HepG2 (cell line): ENCODE measurements around the gene NCKAP1. TPM values are rescaled to one million over a fixed set of nuclear protein-coding genes. Genes with fewer than 3 reads are reported as not detected.

Experiments
- ATAC-seq: fragments of 200-7000 bp; cut with Tn5 transposase; 3 replicates; pipeline ENCODE4 v1.9.1; 2020; ENCODE audit warnings: mild to moderate bottlenecking, moderate library complexity
- BruUV-seq: library from RNA; stranded (reverse); fragments of 400-500 nt; replicated peaks from 2 replicates; lab custom pipeline; 2021; lab: Mats Ljungman, UMichigan
- CTCF ChIA-PET: fragments of 300-600 bp; formaldehyde crosslinking; extraction: SDS; loops from one replicate; lab custom pipeline; 2021; ENCODE audit warnings: low total read pairs, inconsistent platforms, low intra/inter-chr PET ratio; lab: Yijun Ruan, JAX
- POLR2A ChIA-PET: fragments of 350-600 bp; sonication (Branson Sonifier 250); formaldehyde crosslinking; loops from one replicate; lab custom pipeline; 2020; ENCODE audit warnings: antibody characterized with exemption, inconsistent platforms; lab: Yijun Ruan, JAX
- DNase-seq: peaks from one replicate; pipeline ENCODE4 v3.0.0-alpha.2; 2015; ENCODE audit warnings: low spot score
- FAIRE-seq: peaks from 3 replicates; lab custom pipeline; 2011; peaks lifted over from hg19 to GRCh38; lab: Jason Lieb, UNC
- H2AFZ ChIP-seq: one replicate; pipeline ENCODE4 v1.6.1; 2011; ENCODE audit warnings: low read length, inconsistent platforms
- H3K27ac ChIP-seq: fragments of 300-600 bp; 3 replicates; pipeline ENCODE4 v1.8.0; 2011; ENCODE audit warnings: mixed run types, mild to moderate bottlenecking, mixed read lengths, low read length, inconsistent platforms; ENCODE audit not compliant: insufficient read depth; ENCODE audit errors: extremely low read length
- H3K27me3 ChIP-seq, 2 experiments: fragments of 200-600 bp in 1 of 2; 2 replicates in 1 of 2; 3 replicates in 1 of 2; pipeline versions ENCODE4 v1.6.0 to v1.8.0; 2011; ENCODE audit warnings: low read length in 2 of 2, mild to moderate bottlenecking in 2 of 2, moderate library complexity in 2 of 2, inconsistent platforms in 1 of 2; ENCODE audit not compliant: insufficient read depth in 2 of 2, control insufficient read depth in 1 of 2
- H3K36me3 ChIP-seq, 2 experiments: fragments of 200-600 bp in 1 of 2; replicated peaks in 1 of 2; 2 replicates in 1 of 2; 3 replicates in 1 of 2; pipeline versions ENCODE4 v1.5.1 to v1.8.0; 2011; ENCODE audit warnings: low read length in 2 of 2, inconsistent platforms in 1 of 2; ENCODE audit not compliant: insufficient read depth in 2 of 2, control insufficient read depth in 1 of 2
- H3K4me1 ChIP-seq: 2 replicates; pipeline ENCODE4 v1.5.1; 2012; ENCODE audit warnings: low read length, inconsistent platforms; ENCODE audit not compliant: insufficient read depth
- H3K4me2 ChIP-seq: 2 replicates; pipeline ENCODE4 v1.6.0; 2011; ENCODE audit warnings: low read depth, low read length, inconsistent platforms
- H3K4me3 ChIP-seq, 3 experiments: fragments of 200-600 bp in 1 of 3; sonication (generic), shearing (Covaris generic) in 1 of 3; replicated peaks in 1 of 3; 2 replicates each; pipeline ENCODE4 v1.5.1; 2011 to 2016; ENCODE audit warnings: low read length in 3 of 3, inconsistent platforms in 2 of 3, low read depth in 2 of 3, mild to moderate bottlenecking in 2 of 3, control low read depth in 1 of 3, mixed read lengths in 1 of 3; ENCODE audit not compliant: insufficient read depth in 1 of 3
- H3K79me2 ChIP-seq: one replicate; pipeline ENCODE4 v1.6.1; 2011; ENCODE audit warnings: low read length, inconsistent platforms; ENCODE audit not compliant: insufficient read depth
- H3K9ac ChIP-seq: 2 replicates; pipeline ENCODE4 v1.6.0; 2011; ENCODE audit warnings: mild to moderate bottlenecking, low read depth, low read length, inconsistent platforms; ENCODE audit not compliant: insufficient read depth
- H3K9me3 ChIP-seq: 2 replicates; pipeline ENCODE4 v1.5.1; 2012; ENCODE audit warnings: mild to moderate bottlenecking, low read length
- H4K20me1 ChIP-seq: 2 replicates; pipeline ENCODE4 v1.6.0; 2011; ENCODE audit warnings: inconsistent platforms, mild to moderate bottlenecking, low read length, moderate library complexity; ENCODE audit not compliant: insufficient read depth
- ESRRA ChIP-seq: sonication (generic); formaldehyde crosslinking; IDR thresholded peaks from 2 replicates; pipeline ENCODE4 v1.5.1; 2020; ENCODE audit warnings: mild to moderate bottlenecking, low read depth, missing genetic modification reagents
- GABPA ChIP-seq, 2 experiments: IDR thresholded peaks; 2 replicates each; pipeline ENCODE4 v1.6.1; 2011 to 2016; ENCODE audit warnings: low read depth in 2 of 2, low read length in 1 of 2, missing biosample characterization in 1 of 2, missing genetic modification characterization in 1 of 2
- GFI1 ChIP-seq: sonication (generic); formaldehyde crosslinking; IDR thresholded peaks from 2 replicates; pipeline ENCODE4 v1.5.0; 2020; ENCODE audit warnings: missing genetic modification reagents, mild to moderate bottlenecking, borderline replicate concordance
- HMG20B ChIP-seq: conservative IDR thresholded peaks from 2 replicates; pipeline ENCODE4 v1.6.1; 2016; ENCODE audit warnings: missing genetic modification reagents, missing compliant biosample characterization
- IRX3 ChIP-seq: sonication (generic); formaldehyde crosslinking; IDR thresholded peaks from 2 replicates; pipeline ENCODE4 v1.8.1; 2023; ENCODE audit warnings: mild to moderate bottlenecking, low read depth, missing genetic modification reagents, borderline replicate concordance
- JARID2 ChIP-seq: sonication (generic); formaldehyde crosslinking; IDR thresholded peaks from 2 replicates; pipeline ENCODE4 v1.8.1; 2023; ENCODE audit warnings: missing genetic modification reagents, inconsistent platforms; ENCODE audit not compliant: insufficient replicate concordance
- RCOR2 ChIP-seq: IDR thresholded peaks from 2 replicates; pipeline ENCODE4 v1.6.1; 2016; ENCODE audit warnings: missing biosample characterization, missing genetic modification reagents
- RFX3 ChIP-seq: IDR thresholded peaks from 2 replicates; pipeline ENCODE4 v1.6.1; 2016; ENCODE audit warnings: missing biosample characterization, missing genetic modification reagents
- SIX1 ChIP-seq: sonication (generic); formaldehyde crosslinking; IDR thresholded peaks from 2 replicates; pipeline ENCODE4 v1.4.0; 2020; ENCODE audit warnings: missing genetic modification reagents, borderline replicate concordance
- ZNF17 ChIP-seq: sonication (generic); formaldehyde crosslinking; IDR thresholded peaks from 2 replicates; pipeline ENCODE4 v1.5.0; 2020; ENCODE audit warnings: mild to moderate bottlenecking, missing genetic modification reagents
- ZNF557 ChIP-seq: sonication (generic); formaldehyde crosslinking; IDR thresholded peaks from 2 replicates; pipeline ENCODE4 v1.4.0; 2020; ENCODE audit warnings: missing genetic modification reagents
- ZNF567 ChIP-seq: sonication (generic); formaldehyde crosslinking; IDR thresholded peaks from 2 replicates; pipeline ENCODE4 v1.8.1; 2023; ENCODE audit warnings: mild to moderate bottlenecking, missing genetic modification reagents, borderline replicate concordance
- ZNF879 ChIP-seq: sonication (generic); formaldehyde crosslinking; IDR thresholded peaks from 2 replicates; pipeline ENCODE4 v1.8.1; 2023; ENCODE audit warnings: missing genetic modification reagents
- WGBS: methylation state at CpG from one replicate; pipeline ENCODE4 v1.1.6; 2017; ENCODE audit warnings: low lambda C conversion rate; 5-methylcytosine and 5-hydroxymethylcytosine counted together
- in situ Hi-C: cut with HindIII; loops from 2 replicates; pipeline ENCODE4 v1.10.0; 2017; ENCODE audit warnings: low pct_unique_long_range_greater_than_20kb; ENCODE audit not compliant: extremely low pct_ligation_motif_present
- intact Hi-C: fragments of 100-400 bp; cut with micrococcal nuclease; formaldehyde crosslinking; loops from one replicate; pipeline ENCODE4 v1.10.0; 2022; ENCODE audit not compliant: unreplicated experiment
- polyA plus RNA-seq, 8 experiments: library from polyadenylated mRNA; depleted of rRNA in 3 of 8; stranded (reverse) in 7 of 8; unstranded in 1 of 8; fragments of >200 nt; fragmentation: Illumina TruSeq in 4 of 8; extraction: Trizol in 4 of 8; gene quantifications; 2 replicates each; pipeline versions ENCODE4 v1.2.1 to v1.2.3, GENCODE V29; 2011 to 2016; ENCODE audit warnings: low read depth in 4 of 8, missing spikeins in 1 of 8, mixed read lengths in 1 of 8; ENCODE audit not compliant: insufficient read depth in 1 of 8
- total RNA-seq, 5 experiments: library from RNA; depleted of rRNA; stranded (reverse); fragments of >200 nt; fragmentation: Illumina TruSeq; extraction: Trizol; gene quantifications; 2 replicates each; pipeline ENCODE4 v1.2.3, GENCODE V29; 2016; ENCODE audit warnings: low read depth in 1 of 5
- TF ChIP-seq, protein P1 (sequence below): sonication (generic); formaldehyde crosslinking; IDR thresholded peaks from 2 replicates; pipeline ENCODE4 v1.5.0; 2020; ENCODE audit warnings: missing genetic modification reagents
- TF ChIP-seq, protein P2 (sequence below): sonication (generic); formaldehyde crosslinking; IDR thresholded peaks from 2 replicates; pipeline ENCODE4 v1.8.1; 2022; ENCODE audit warnings: low read depth, mild to moderate bottlenecking, missing genetic modification reagents
- TF ChIP-seq, protein P3 (sequence below): IDR thresholded peaks from 2 replicates; pipeline ENCODE4 v1.6.1; 2012; ENCODE audit warnings: low read depth, low read length, improper control_type of control experiment
- TF ChIP-seq, protein P4 (sequence below): sonication (generic); formaldehyde crosslinking; IDR thresholded peaks from 2 replicates; pipeline ENCODE4 v1.8.0; 2022; ENCODE audit warnings: mild to moderate bottlenecking, missing genetic modification reagents, moderate library complexity

NCKAP1 gene
- total and polyA plus RNA-seq, 2 of the 13 experiments (the other 11 are each of a cell fraction or from before 2014, with no cell fraction given): 72.1 to 96.3 TPM

DNA sequence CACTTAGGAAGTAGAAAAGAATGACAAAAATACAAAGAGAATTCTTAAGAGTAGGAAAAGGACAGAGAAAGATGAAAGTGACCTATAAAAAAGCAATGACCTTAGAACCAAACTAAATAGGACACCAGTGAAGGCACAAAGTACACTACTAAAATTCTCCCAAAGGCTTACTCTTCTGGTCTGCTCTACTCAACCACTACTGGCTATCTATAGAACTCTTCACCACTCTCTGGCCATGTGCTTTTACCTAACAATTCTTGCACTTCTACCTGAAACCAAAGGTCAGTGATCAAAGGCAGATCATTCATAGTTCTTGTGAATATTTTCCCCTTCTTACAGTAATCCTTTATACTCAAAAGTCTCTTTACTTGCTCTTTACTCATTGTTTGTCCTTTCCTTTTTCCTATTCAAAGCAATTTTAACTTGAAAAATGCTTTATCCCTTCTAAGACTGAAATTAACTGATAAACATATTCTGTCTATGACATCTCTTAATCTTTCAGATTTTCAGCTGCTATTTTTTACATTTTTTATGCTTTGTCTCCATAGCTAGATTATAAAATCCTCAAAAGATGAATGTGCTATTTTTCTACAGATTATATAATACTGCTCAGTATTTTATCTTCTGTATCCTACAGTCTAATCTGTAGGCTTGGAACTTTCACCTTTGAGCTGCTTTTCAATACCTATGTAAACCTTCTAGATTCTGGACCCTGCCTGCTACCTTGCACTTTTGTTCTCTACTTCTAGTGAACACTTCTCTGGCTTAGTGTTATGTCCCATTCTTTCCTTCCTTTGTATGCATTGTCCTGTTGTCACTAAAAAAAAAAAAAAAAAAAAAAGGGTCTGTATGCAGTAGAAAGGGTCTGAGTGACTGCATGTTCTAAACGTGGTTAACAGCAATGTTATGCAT, 64.6 kb downstream of the NCKAP1 start:
- intact Hi-C loops (loop anchor here (10.0 kb wide), 1 partner anchor 789 kb away; no protein-coding TSS in a partner anchor), in situ Hi-C loops (no loop called here)
- Histone ChIP-seq H2AFZ (no peak overlapping the region), H3K27me3 (no peaks in the 10 kb centered on the region), H3K4me2 (no peak overlapping the region), H3K27ac (peak overlapping the region; percentile 52), H3K4me3 (no peak overlapping the region), H3K79me2 (peaks cover 3% of the 10 kb centered on the region), H4K20me1 (no peaks in the 10 kb centered on the region), H3K9me3 (no peaks in the 10 kb centered on the region), H3K9ac (no peak overlapping the region), H3K36me3 (peaks cover 8 to 36% of the 10 kb centered on the region in 2 experiments), H3K4me1 (peaks cover 23% of the 10 kb centered on the region)
- DNase-seq (peak; percentile 63), ATAC-seq (peak; percentile 93), FAIRE-seq (no peak)
- CTCF ChIA-PET: no interaction called here
- 14% methylated on average over 1 of the region's 1 CpG for WGBS
- POLR2A ChIA-PET: interaction anchor here (0.7 kb wide), 5 partner anchors 79 to 1391 kb away, joined by 3 to 4 read pairs (median 3); no protein-coding TSS in a partner anchor
- TSS peak; percentile 27 for BruUV-seq
- TF ChIP-seq HMG20B: no peak
- TF ChIP-seq SIX1 (CRISPR knock-in tag): no peak; the same call in 1 of the 2 replicates
- TF ChIP-seq ZNF557 (CRISPR knock-in tag): no peak
- TF ChIP-seq, protein P1, sequence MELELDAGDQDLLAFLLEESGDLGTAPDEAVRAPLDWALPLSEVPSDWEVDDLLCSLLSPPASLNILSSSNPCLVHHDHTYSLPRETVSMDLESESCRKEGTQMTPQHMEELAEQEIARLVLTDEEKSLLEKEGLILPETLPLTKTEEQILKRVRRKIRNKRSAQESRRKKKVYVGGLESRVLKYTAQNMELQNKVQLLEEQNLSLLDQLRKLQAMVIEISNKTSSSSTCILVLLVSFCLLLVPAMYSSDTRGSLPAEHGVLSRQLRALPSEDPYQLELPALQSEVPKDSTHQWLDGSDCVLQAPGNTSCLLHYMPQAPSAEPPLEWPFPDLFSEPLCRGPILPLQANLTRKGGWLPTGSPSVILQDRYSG (CRISPR knock-in tag): no peak
- TF ChIP-seq RFX3: no peak
- peak; percentile 30; the same call in 1 of the 2 replicates for TF ChIP-seq ESRRA (CRISPR knock-in tag)
- no peak for TF ChIP-seq ZNF879 (CRISPR knock-in tag)
- no peak for TF ChIP-seq IRX3 (CRISPR knock-in tag)
- TF ChIP-seq, protein P2, sequence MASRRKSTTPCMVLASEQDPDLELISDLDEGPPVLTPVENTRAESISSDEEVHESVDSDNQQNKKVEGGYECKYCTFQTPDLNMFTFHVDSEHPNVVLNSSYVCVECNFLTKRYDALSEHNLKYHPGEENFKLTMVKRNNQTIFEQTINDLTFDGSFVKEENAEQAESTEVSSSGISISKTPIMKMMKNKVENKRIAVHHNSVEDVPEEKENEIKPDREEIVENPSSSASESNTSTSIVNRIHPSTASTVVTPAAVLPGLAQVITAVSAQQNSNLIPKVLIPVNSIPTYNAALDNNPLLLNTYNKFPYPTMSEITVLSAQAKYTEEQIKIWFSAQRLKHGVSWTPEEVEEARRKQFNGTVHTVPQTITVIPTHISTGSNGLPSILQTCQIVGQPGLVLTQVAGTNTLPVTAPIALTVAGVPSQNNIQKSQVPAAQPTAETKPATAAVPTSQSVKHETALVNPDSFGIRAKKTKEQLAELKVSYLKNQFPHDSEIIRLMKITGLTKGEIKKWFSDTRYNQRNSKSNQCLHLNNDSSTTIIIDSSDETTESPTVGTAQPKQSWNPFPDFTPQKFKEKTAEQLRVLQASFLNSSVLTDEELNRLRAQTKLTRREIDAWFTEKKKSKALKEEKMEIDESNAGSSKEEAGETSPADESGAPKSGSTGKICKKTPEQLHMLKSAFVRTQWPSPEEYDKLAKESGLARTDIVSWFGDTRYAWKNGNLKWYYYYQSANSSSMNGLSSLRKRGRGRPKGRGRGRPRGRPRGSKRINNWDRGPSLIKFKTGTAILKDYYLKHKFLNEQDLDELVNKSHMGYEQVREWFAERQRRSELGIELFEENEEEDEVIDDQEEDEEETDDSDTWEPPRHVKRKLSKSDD (CRISPR knock-in tag): no peak
- TF ChIP-seq, protein P3, sequence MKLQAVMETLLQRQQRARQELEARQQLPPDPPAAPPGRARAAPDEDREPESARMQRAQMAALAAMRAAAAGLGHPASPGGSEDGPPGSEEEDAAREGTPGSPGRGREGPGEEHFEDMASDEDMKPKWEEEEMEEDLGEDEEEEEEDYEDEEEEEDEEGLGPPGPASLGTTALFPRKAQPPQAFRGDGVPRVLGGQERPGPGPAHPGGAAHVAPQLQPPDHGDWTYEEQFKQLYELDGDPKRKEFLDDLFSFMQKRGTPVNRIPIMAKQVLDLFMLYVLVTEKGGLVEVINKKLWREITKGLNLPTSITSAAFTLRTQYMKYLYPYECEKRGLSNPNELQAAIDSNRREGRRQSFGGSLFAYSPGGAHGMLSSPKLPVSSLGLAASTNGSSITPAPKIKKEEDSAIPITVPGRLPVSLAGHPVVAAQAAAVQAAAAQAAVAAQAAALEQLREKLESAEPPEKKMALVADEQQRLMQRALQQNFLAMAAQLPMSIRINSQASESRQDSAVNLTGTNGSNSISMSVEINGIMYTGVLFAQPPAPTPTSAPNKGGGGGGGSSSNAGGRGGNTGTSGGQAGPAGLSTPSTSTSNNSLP: peak; percentile 40
- no peak for TF ChIP-seq GFI1 (CRISPR knock-in tag)
- TF ChIP-seq RCOR2: peak; percentile 48; the same call in 1 of the 2 replicates
- no peak for TF ChIP-seq ZNF17 (CRISPR knock-in tag)
- TF ChIP-seq, protein P4, sequence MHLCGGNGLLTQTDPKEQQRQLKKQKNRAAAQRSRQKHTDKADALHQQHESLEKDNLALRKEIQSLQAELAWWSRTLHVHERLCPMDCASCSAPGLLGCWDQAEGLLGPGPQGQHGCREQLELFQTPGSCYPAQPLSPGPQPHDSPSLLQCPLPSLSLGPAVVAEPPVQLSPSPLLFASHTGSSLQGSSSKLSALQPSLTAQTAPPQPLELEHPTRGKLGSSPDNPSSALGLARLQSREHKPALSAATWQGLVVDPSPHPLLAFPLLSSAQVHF (CRISPR knock-in tag): no peak
- no peak for TF ChIP-seq ZNF567
- TF ChIP-seq GABPA (IDR thresholded peaks at IDR 0.05; ENCODE audit: low read depth, low read length): no peak
- no peak for TF ChIP-seq GABPA (CRISPR knock-in tag; IDR thresholded peaks at IDR 0.05; ENCODE audit: low read depth)
- no peak for TF ChIP-seq JARID2
